MM.1S (cell line): ENCODE data around the gene UGT1A7.
"Not testable (repeated sequence)": the region's sequence is repeated elsewhere in the genome, so short reads cannot be mapped to it uniquely, and the experiment has no call there.

Source experiments
- DNase-seq: peaks from one replicate; pipeline ENCODE4 v3.0.0-alpha.2; 2015
- H2AFZ ChIP-seq: fragments of 300-600 bp; sonication (generic); 2 replicates; pipeline ENCODE4 v1.6.0; 2016; ENCODE audit warnings: antibody characterized with exemption, low read length
- H3F3A ChIP-seq: fragments of 300-600 bp; sonication (generic); 2 replicates; pipeline ENCODE4 v1.6.1; 2016; ENCODE audit warnings: mild to moderate bottlenecking, antibody characterized with exemption, low read length, moderate library complexity, mixed read lengths; ENCODE audit not compliant: insufficient read depth
- H3K27ac ChIP-seq: fragments of 300-600 bp; sonication (generic); 2 replicates; pipeline ENCODE4 v1.5.1; 2016; ENCODE audit warnings: mild to moderate bottlenecking, low read length
- H3K27me3 ChIP-seq: fragments of 300-600 bp; sonication (generic); replicated peaks from 2 replicates; pipeline ENCODE4 v1.6.0; 2016; ENCODE audit warnings: low read length; ENCODE audit not compliant: insufficient read depth
- H3K36me3 ChIP-seq: fragments of 300-600 bp; sonication (generic); replicated peaks from 2 replicates; pipeline ENCODE4 v1.6.1; 2016; ENCODE audit warnings: mild to moderate bottlenecking, low read length, mixed read lengths; ENCODE audit not compliant: insufficient read depth
- H3K4me1 ChIP-seq: fragments of 300-600 bp; sonication (generic); 2 replicates; pipeline ENCODE4 v1.6.1; 2016; ENCODE audit warnings: low read length, mixed read lengths
- H3K4me2 ChIP-seq: fragments of 300-600 bp; sonication (generic); 2 replicates; pipeline ENCODE4 v1.6.0; 2016; ENCODE audit warnings: low read depth, low read length
- H3K4me3 ChIP-seq: fragments of 300-600 bp; sonication (generic); 2 replicates; pipeline ENCODE4 v1.5.1; 2016; ENCODE audit warnings: low read length, mixed read lengths
- H3K79me2 ChIP-seq: fragments of 300-600 bp; sonication (generic); 2 replicates; pipeline ENCODE4 v1.6.1; 2016; ENCODE audit warnings: mixed run types, low read length, mixed read lengths
- H3K9ac ChIP-seq: fragments of 300-600 bp; sonication (generic); 2 replicates; pipeline ENCODE4 v1.6.1; 2016; ENCODE audit warnings: low read length, mixed read lengths
- H3K9me2 ChIP-seq: fragments of 300-600 bp; sonication (generic); replicated peaks from 2 replicates; pipeline ENCODE4 v1.6.1; 2016; ENCODE audit warnings: mild to moderate bottlenecking, low read length, mixed read lengths; ENCODE audit not compliant: insufficient read depth
- H3K9me3 ChIP-seq: fragments of 300-600 bp; sonication (generic); replicated peaks from 2 replicates; pipeline ENCODE4 v1.6.1; 2016; ENCODE audit warnings: mild to moderate bottlenecking, low read length, mixed read lengths; ENCODE audit not compliant: insufficient read depth
- H4K20me1 ChIP-seq: fragments of 300-600 bp; sonication (generic); 2 replicates; pipeline ENCODE4 v1.6.1; 2016; ENCODE audit warnings: mild to moderate bottlenecking, low read length, moderate library complexity, mixed read lengths; ENCODE audit not compliant: insufficient read depth
- CTCF ChIP-seq: fragments of 300-600 bp; sonication (generic); IDR thresholded peaks from 2 replicates; pipeline ENCODE4 v1.5.1; 2016; ENCODE audit warnings: antibody characterized with exemption, low read length, mixed read lengths
- EZH2 ChIP-seq: fragments of 300-600 bp; sonication (generic); optimal IDR thresholded peaks from 2 replicates; pipeline ENCODE3; 2017; ENCODE audit warnings: low read depth, mild to moderate bottlenecking, antibody characterized with exemption, low read length, mixed read lengths
- EZH2phosphoT487 ChIP-seq: fragments of 300-600 bp; sonication (generic); IDR thresholded peaks from 2 replicates; pipeline ENCODE4 v1.6.1; 2018; ENCODE audit warnings: antibody characterized with exemption, low read length

Gene UGT1A7

GRCh38 chr2:233654501-233654900, 27.2 kb upstream of the UGT1A7 start:
- H4K20me1 ChIP-seq, result no peaks in the 10 kb centered on the region

GRCh38 chr2:233655043-233655442, 26.7 kb upstream of the UGT1A7 start:
- H3K27me3 ChIP-seq, result no peaks in the 10 kb centered on the region
- TF ChIP-seq EZH2phosphoT487 (no peak), EZH2 (no peak), CTCF (no peak)
- H3K9me2 ChIP-seq, result no peaks in the 10 kb centered on the region
- H2AFZ ChIP-seq, result no peak overlapping the region
- H3K4me1 ChIP-seq, result no peaks in the 10 kb centered on the region
- no peak for DNase-seq
- H3K79me2 ChIP-seq, result no peaks in the 10 kb centered on the region
- H3K9ac ChIP-seq, result no peak overlapping the region
- H3K4me3 ChIP-seq, result no peak overlapping the region
- H3K4me2 ChIP-seq, result no peak overlapping the region
- no peaks in the 10 kb centered on the region for H4K20me1 ChIP-seq
- H3K27ac ChIP-seq, result no peak overlapping the region
- H3K9me3 ChIP-seq, result no peaks in the 10 kb centered on the region
- no peaks in the 10 kb centered on the region for H3K36me3 ChIP-seq
- no peaks in the 10 kb centered on the region for H3F3A ChIP-seq

More at GRCh38 chr2:233654501-233654900, 27.2 kb upstream of the UGT1A7 start:
- Histone ChIP-seq H3K9me2 (no peaks in the 10 kb centered on the region), H3K4me2 (no peak overlapping the region), H3K27ac (no peak overlapping the region), H3K4me1 (no peaks in the 10 kb centered on the region), H3K9ac (no peak overlapping the region), H2AFZ (no peak overlapping the region), H3K36me3 (no peaks in the 10 kb centered on the region), H3K9me3 (no peaks in the 10 kb centered on the region), H3F3A (no peaks in the 10 kb centered on the region), H3K79me2 (no peaks in the 10 kb centered on the region), H3K27me3 (no peaks in the 10 kb centered on the region), H3K4me3 (no peak overlapping the region)
- TF ChIP-seq EZH2phosphoT487, result no peak
- TF ChIP-seq EZH2, result no peak
- no peak for TF ChIP-seq CTCF
- no peak for DNase-seq

GRCh38 chr2:233655943-233656342, 25.8 kb upstream of the UGT1A7 start:
- H3K9me3 ChIP-seq, H3F3A ChIP-seq, H3K4me2 ChIP-seq, H3K27ac ChIP-seq, H3K79me2 ChIP-seq, H3K27me3 ChIP-seq, H3K9ac ChIP-seq, H3K36me3 ChIP-seq, H3K4me1 ChIP-seq, DNase-seq, H3K4me3 ChIP-seq, H2AFZ ChIP-seq, H4K20me1 ChIP-seq, H3K9me2 ChIP-seq: not testable (repeated sequence)

GRCh38 chr2:233656443-233656842, 25.3 kb upstream of the UGT1A7 start:
- H2AFZ ChIP-seq, result no peak overlapping the region
- H3K79me2 ChIP-seq, result no peaks in the 10 kb centered on the region
- no peaks in the 10 kb centered on the region for H3K36me3 ChIP-seq
- no peak overlapping the region for H3K4me3 ChIP-seq
- H3K9ac ChIP-seq, result no peak overlapping the region
- no peak overlapping the region for H3K27ac ChIP-seq
- no peaks in the 10 kb centered on the region for H3K9me3 ChIP-seq
- DNase-seq, result no peak
- no peaks in the 10 kb centered on the region for H3K27me3 ChIP-seq
- no peaks in the 10 kb centered on the region for H4K20me1 ChIP-seq
- H3K4me1 ChIP-seq, result no peaks in the 10 kb centered on the region
- TF ChIP-seq EZH2 (no peak), CTCF (no peak), EZH2phosphoT487 (no peak)
- no peaks in the 10 kb centered on the region for H3K9me2 ChIP-seq
- H3F3A ChIP-seq, result no peaks in the 10 kb centered on the region
- H3K4me2 ChIP-seq, result no peak overlapping the region
